ENCODE measurements around the gene ANP32A. TPM values are rescaled to one million over a fixed set of nuclear protein-coding genes. Genes with fewer than 3 reads are reported as not detected.

Gene ANP32A
- total RNA-seq, 1 experiment from 2014 or later, result 220 TPM

DNA sequence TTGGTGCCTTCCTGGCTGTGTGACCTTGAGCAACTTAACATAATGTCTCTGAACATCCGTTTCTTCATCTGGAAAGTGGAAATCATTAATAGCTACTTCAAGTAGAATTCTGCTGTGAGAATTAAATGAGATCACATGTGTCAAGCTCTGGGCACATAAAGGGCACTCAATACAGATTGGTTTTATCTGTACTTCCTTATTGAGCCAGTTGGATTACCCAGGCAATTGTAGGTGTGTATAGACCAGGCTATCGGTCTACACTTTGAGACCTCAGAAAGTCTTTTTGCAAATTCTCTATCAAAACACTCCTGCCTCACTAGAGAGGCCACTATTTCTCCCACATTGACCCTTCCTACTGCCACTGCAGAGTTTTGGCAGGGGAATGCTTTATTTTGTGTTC, 47.7 kb downstream of the ANP32A start:
- ATAC-seq (no peak), DNase-seq (ENCODE audit: low read depth, low spot score) (no peak)
- no peak overlapping the region for H3K27ac ChIP-seq (ENCODE audit: low read depth, low read length)
- TF ChIP-seq SP1 (IDR thresholded peaks at IDR 0.05; ENCODE audit: low read depth) (no peak), YY1 (IDR thresholded peaks at IDR 0.05; ENCODE audit: extremely low read depth, insufficient replicate concordance, low read depth, low read length) (no peak), SIN3A (IDR thresholded peaks at IDR 0.05; ENCODE audit: low read depth) (no peak), POLR2AphosphoS5 (IDR thresholded peaks at IDR 0.05; ENCODE audit: low read depth, low read length) (no peak), CEBPB (IDR thresholded peaks at IDR 0.05; ENCODE audit: low read depth) (no peak), ZFX (IDR thresholded peaks at IDR 0.05) (no peak), ELF1 (IDR thresholded peaks at IDR 0.05; ENCODE audit: borderline replicate concordance, low read depth) (no peak), TCF7L2 (IDR thresholded peaks at IDR 0.05; ENCODE audit: borderline replicate concordance, extremely low read depth, insufficient read depth, insufficient read length) (no peak)
- TF ChIP-seq, protein P1, sequence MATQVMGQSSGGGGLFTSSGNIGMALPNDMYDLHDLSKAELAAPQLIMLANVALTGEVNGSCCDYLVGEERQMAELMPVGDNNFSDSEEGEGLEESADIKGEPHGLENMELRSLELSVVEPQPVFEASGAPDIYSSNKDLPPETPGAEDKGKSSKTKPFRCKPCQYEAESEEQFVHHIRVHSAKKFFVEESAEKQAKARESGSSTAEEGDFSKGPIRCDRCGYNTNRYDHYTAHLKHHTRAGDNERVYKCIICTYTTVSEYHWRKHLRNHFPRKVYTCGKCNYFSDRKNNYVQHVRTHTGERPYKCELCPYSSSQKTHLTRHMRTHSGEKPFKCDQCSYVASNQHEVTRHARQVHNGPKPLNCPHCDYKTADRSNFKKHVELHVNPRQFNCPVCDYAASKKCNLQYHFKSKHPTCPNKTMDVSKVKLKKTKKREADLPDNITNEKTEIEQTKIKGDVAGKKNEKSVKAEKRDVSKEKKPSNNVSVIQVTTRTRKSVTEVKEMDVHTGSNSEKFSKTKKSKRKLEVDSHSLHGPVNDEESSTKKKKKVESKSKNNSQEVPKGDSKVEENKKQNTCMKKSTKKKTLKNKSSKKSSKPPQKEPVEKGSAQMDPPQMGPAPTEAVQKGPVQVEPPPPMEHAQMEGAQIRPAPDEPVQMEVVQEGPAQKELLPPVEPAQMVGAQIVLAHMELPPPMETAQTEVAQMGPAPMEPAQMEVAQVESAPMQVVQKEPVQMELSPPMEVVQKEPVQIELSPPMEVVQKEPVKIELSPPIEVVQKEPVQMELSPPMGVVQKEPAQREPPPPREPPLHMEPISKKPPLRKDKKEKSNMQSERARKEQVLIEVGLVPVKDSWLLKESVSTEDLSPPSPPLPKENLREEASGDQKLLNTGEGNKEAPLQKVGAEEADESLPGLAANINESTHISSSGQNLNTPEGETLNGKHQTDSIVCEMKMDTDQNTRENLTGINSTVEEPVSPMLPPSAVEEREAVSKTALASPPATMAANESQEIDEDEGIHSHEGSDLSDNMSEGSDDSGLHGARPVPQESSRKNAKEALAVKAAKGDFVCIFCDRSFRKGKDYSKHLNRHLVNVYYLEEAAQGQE (IDR thresholded peaks at IDR 0.05; ENCODE audit: low read depth), result no peak
- no peaks in the 10 kb centered on the region for H3K27me3 ChIP-seq (ENCODE audit: insufficient read depth, low read length)
- BruUV-seq (replicated peaks), result no TSS peak
- peaks cover 0 to 3% of the 10 kb centered on the region in 2 experiments; a peak in 1 of 4 replicates for H3K4me1 ChIP-seq (ENCODE audit: control insufficient read depth in 1 of 2, insufficient read depth in 2 of 2, low read length in 2 of 2)
- no peak overlapping the region for H3K9ac ChIP-seq (ENCODE audit: low read length)
- ChIA-PET POLR2A (no interaction called here), CTCF (no interaction called here), RAD21 (ENCODE audit: low non-redundant PET in 1 of 2, low total read pairs in 2 of 2, uncharacterized antibody in 2 of 2, unreplicated experiment in 2 of 2) (no interaction called here)
- H3K4me2 ChIP-seq (ENCODE audit: low read length), result no peak overlapping the region
- H3K36me3 ChIP-seq (ENCODE audit: control insufficient read depth in 1 of 2, insufficient read depth in 2 of 2, low read length in 2 of 2), result peaks cover under 1 to 2% of the 10 kb centered on the region in 2 experiments; a peak in 1 of 4 replicates
- no peak overlapping the region for H2AFZ ChIP-seq (ENCODE audit: low read depth, low read length, poor library complexity, severe bottlenecking)
- no peaks in the 10 kb centered on the region for H3K9me3 ChIP-seq (ENCODE audit: control insufficient read depth in 1 of 2, insufficient read depth in 1 of 2, low read depth in 1 of 2, low read length in 2 of 2)
- no peaks in the 10 kb centered on the region for H3K79me2 ChIP-seq (ENCODE audit: insufficient read depth, low read length)
- no peaks in the 10 kb centered on the region for H4K20me1 ChIP-seq (ENCODE audit: insufficient read depth)
- no peak overlapping the region for H3K4me3 ChIP-seq (replicated peaks in 1 of 2; ENCODE audit: low read depth in 1 of 2, low read length in 2 of 2)
- intact Hi-C loops (cut with micrococcal nuclease), result no loop called here
- H3K9me2 ChIP-seq (ENCODE audit: insufficient read depth), result no peaks in the 10 kb centered on the region
